Mesenchymal stem cell (in vitro differentiated cells and primary cell): ENCODE data around the gene PAGR1.

ENCODE experiments used
- DNase-seq: peaks from one replicate; pipeline ENCODE4 v3.0.0-alpha.2; 2013
- H2AFZ ChIP-seq: one replicate; pipeline ENCODE4 v1.6.1; 2013; ENCODE audit warnings: low read depth, mild to moderate bottlenecking, control low read depth, inconsistent platforms, low read length, moderate library complexity
- H2AK5ac ChIP-seq: 2 replicates; pipeline ENCODE4 v1.6.1; 2013; ENCODE audit warnings: low read length, moderate library complexity, mild to moderate bottlenecking, inconsistent platforms; ENCODE audit not compliant: severe bottlenecking
- H2BK120ac ChIP-seq: one replicate; pipeline ENCODE4 v1.6.1; 2013; ENCODE audit warnings: low read depth, mild to moderate bottlenecking, inconsistent platforms, low read length, moderate library complexity
- H2BK12ac ChIP-seq, 2 experiments: one replicate each; pipeline ENCODE4 v1.6.1; 2013; ENCODE audit warnings: inconsistent platforms in 2 of 2, low read length in 2 of 2, mild to moderate bottlenecking in 2 of 2, moderate library complexity in 2 of 2, control low read depth in 1 of 2
- H2BK15ac ChIP-seq: one replicate; pipeline ENCODE4 v1.6.1; 2013; ENCODE audit warnings: mild to moderate bottlenecking, low read depth, inconsistent platforms; ENCODE audit not compliant: poor library complexity, severe bottlenecking
- H2BK5ac ChIP-seq: 2 replicates; pipeline ENCODE4 v1.6.1; 2013; ENCODE audit warnings: low read depth, mild to moderate bottlenecking, low read length, control low read depth, inconsistent platforms; ENCODE audit not compliant: poor library complexity, severe bottlenecking
- H3K14ac ChIP-seq, 2 experiments: one replicate each; pipeline ENCODE4 v1.6.1; 2013; ENCODE audit warnings: inconsistent platforms in 2 of 2, low read length in 2 of 2, control low read depth in 1 of 2, mild to moderate bottlenecking in 1 of 2, moderate library complexity in 1 of 2
- H3K18ac ChIP-seq, 2 experiments: one replicate each; pipeline ENCODE4 v1.6.1; 2013; ENCODE audit warnings: inconsistent platforms in 2 of 2, low read length in 2 of 2, control low read depth in 1 of 2, low read depth in 1 of 2, mild to moderate bottlenecking in 1 of 2
- H3K23ac ChIP-seq, 2 experiments: one replicate each; pipeline ENCODE4 v1.6.1; 2013; ENCODE audit warnings: inconsistent platforms in 2 of 2, low read length in 2 of 2, mild to moderate bottlenecking in 2 of 2, moderate library complexity in 2 of 2, control low read depth in 1 of 2
- H3K27ac ChIP-seq: 2 replicates; pipeline ENCODE4 v1.5.1; 2013; ENCODE audit warnings: mild to moderate bottlenecking, moderate library complexity, low read length, control low read depth, inconsistent platforms; ENCODE audit not compliant: poor library complexity, severe bottlenecking
- H3K27me3 ChIP-seq, 2 experiments: 2 replicates each; pipeline versions ENCODE4 v1.6.1 to v1.7.0; 2013; ENCODE audit warnings: low read length in 2 of 2, mild to moderate bottlenecking in 2 of 2, moderate library complexity in 2 of 2, control low read depth in 1 of 2, inconsistent platforms in 1 of 2; ENCODE audit not compliant: control insufficient read depth in 1 of 2, insufficient read depth in 1 of 2
- H3K36me3 ChIP-seq, 2 experiments: 2 replicates each; pipeline versions ENCODE4 v1.6.1 to v1.7.0; 2013; ENCODE audit warnings: low read length in 2 of 2, control low read depth in 1 of 2, inconsistent platforms in 1 of 2, low read depth in 1 of 2, mild to moderate bottlenecking in 1 of 2; ENCODE audit not compliant: insufficient read depth in 2 of 2, control insufficient read depth in 1 of 2
- H3K4ac ChIP-seq, 2 experiments: one replicate each; pipeline ENCODE4 v1.6.1; 2013; ENCODE audit warnings: inconsistent platforms in 2 of 2, low read length in 2 of 2, mild to moderate bottlenecking in 2 of 2, moderate library complexity in 2 of 2, control low read depth in 1 of 2, low read depth in 1 of 2
- H3K4me1 ChIP-seq: 2 replicates; pipeline ENCODE4 v1.6.1; 2013; ENCODE audit warnings: low read depth, low read length, control low read depth; ENCODE audit not compliant: control insufficient read depth, insufficient read depth
- H3K4me2 ChIP-seq: 2 replicates; pipeline ENCODE4 v1.6.1; 2013; ENCODE audit warnings: low read length, mild to moderate bottlenecking, inconsistent platforms; ENCODE audit not compliant: poor library complexity, severe bottlenecking
- H3K4me3 ChIP-seq, 2 experiments: 2 replicates each; pipeline versions ENCODE4 v1.5.1 to v1.7.0; 2013; ENCODE audit warnings: low read length in 2 of 2, mild to moderate bottlenecking in 2 of 2, control low read depth in 1 of 2, low read depth in 1 of 2; ENCODE audit not compliant: insufficient read depth in 1 of 2
- H3K79me1 ChIP-seq: replicated peaks from 2 replicates; pipeline ENCODE4 v1.6.1; 2013; ENCODE audit warnings: mild to moderate bottlenecking, control low read depth, low read length, inconsistent platforms; ENCODE audit not compliant: poor library complexity, severe bottlenecking
- H3K9ac ChIP-seq: 2 replicates; pipeline ENCODE4 v1.7.0; 2013; ENCODE audit warnings: mild to moderate bottlenecking, low read length, moderate library complexity
- H3K9me3 ChIP-seq: 2 replicates; pipeline ENCODE4 v1.7.0; 2013; ENCODE audit warnings: mild to moderate bottlenecking, low read length; ENCODE audit not compliant: control insufficient read depth
- H4K8ac ChIP-seq: one replicate; pipeline ENCODE4 v1.6.1; 2013; ENCODE audit warnings: inconsistent platforms, mild to moderate bottlenecking, low read length, moderate library complexity
- H4K91ac ChIP-seq: one replicate; pipeline ENCODE4 v1.6.1; 2013; ENCODE audit warnings: mild to moderate bottlenecking, low read length, inconsistent platforms
- WGBS: methylation state at CpG from one replicate; pipeline ENCODE4 v1.1.7; 2013; ENCODE audit warnings: mixed read lengths; 5-methylcytosine and 5-hydroxymethylcytosine counted together

Gene PAGR1

GRCh38 chr16:29809850-29810698, 5.9 kb upstream of the PAGR1 start:
- Histone ChIP-seq H2AK5ac (no peak overlapping the region), H3K18ac (peak overlapping the region in 1 of 2 experiments; percentile 61), H4K8ac (peak overlapping the region; percentile 10), H2BK120ac (peak overlapping the region; percentile 42), H3K4me2 (no peak overlapping the region), H3K36me3 (peaks cover 16 to 33% of the 10 kb centered on the region in 2 experiments), H3K27me3 (no peaks in the 10 kb centered on the region), H3K79me1 (peaks cover 8% of the 10 kb centered on the region), H3K4ac (peak overlapping the region in 1 of 2 experiments; percentile 17), H3K27ac (peak overlapping the region; percentile 29), H4K91ac (peak overlapping the region; percentile 80), H3K4me3 (no peak overlapping the region), H3K9me3 (no peaks in the 10 kb centered on the region), H3K4me1 (peaks cover 60% of the 10 kb centered on the region), H2AFZ (no peak overlapping the region), H2BK12ac (peak overlapping the region in 1 of 2 experiments; percentile 74), H3K9ac (peak overlapping the region; percentile 87), H2BK15ac (peak overlapping the region; percentile 3), H3K23ac (no peak overlapping the region), H3K14ac (no peak overlapping the region), H2BK5ac (no peak overlapping the region)
- peak; percentile 59 for DNase-seq
- WGBS = 48% methylated on average over 13 of the region's 23 CpGs

- Histone ChIP-seq H3K4ac (no peak overlapping the region), H2AFZ (no peak overlapping the region), H3K36me3 (peaks cover 16 to 33% of the 10 kb centered on the region in 2 experiments), H3K9me3 (no peaks in the 10 kb centered on the region), H2BK12ac (no peak overlapping the region), H4K8ac (peak overlapping the region; percentile 2), H3K79me1 (peaks cover 10% of the 10 kb centered on the region), H2BK120ac (peak overlapping the region; percentile 39), H3K4me3 (peak overlapping the region in 1 of 2 experiments; percentile 90), H3K4me2 (peak overlapping the region; percentile 27), H2BK5ac (no peak overlapping the region), H3K14ac (no peak overlapping the region), H4K91ac (peak overlapping the region; percentile 56), H3K9ac (peak overlapping the region; percentile 87), H3K27ac (peak overlapping the region; percentile 29), H3K18ac (peak overlapping the region; percentile 41 to 47), H2BK15ac (no peak overlapping the region), H3K23ac (no peak overlapping the region), H3K4me1 (peaks cover 62% of the 10 kb centered on the region), H3K27me3 (no peaks in the 10 kb centered on the region), H2AK5ac (no peak overlapping the region)
- no peak for DNase-seq
- 12% methylated on average over 8 of the region's 9 CpGs for WGBS
These were observed 5.2 kb upstream of the PAGR1 start for GRCh38 chr16:29810699-29811169.

GRCh38 chr16:29811170-29811895, 4.6 kb upstream of the PAGR1 start:
- Histone ChIP-seq H3K27me3 (no peaks in the 10 kb centered on the region), H2BK120ac (peak overlapping the region; percentile 35), H4K8ac (peak overlapping the region; percentile 72), H3K14ac (peak overlapping the region in 1 of 2 experiments; percentile 45), H3K4me3 (peak overlapping the region; percentile 59 to 90), H3K4ac (peak overlapping the region; percentile 50 to 75), H2AK5ac (no peak overlapping the region), H2BK12ac (peak overlapping the region; percentile 23 to 78), H3K27ac (peak overlapping the region; percentile 86), H2AFZ (peak overlapping the region; percentile 72), H2BK15ac (peak overlapping the region; percentile 17), H3K9me3 (no peaks in the 10 kb centered on the region), H3K18ac (peak overlapping the region; percentile 2 to 69), H3K23ac (peak overlapping the region in 1 of 2 experiments; percentile 11), H3K9ac (peak overlapping the region; percentile 87), H4K91ac (peak overlapping the region; percentile 76), H3K79me1 (peaks cover 10% of the 10 kb centered on the region), H3K4me1 (peaks cover 62% of the 10 kb centered on the region), H3K4me2 (peak overlapping the region; percentile 96), H2BK5ac (no peak overlapping the region), H3K36me3 (peaks cover 16 to 33% of the 10 kb centered on the region in 2 experiments)
- peak; percentile 99 for DNase-seq
- 1% methylated on average over 23 of the region's 31 CpGs for WGBS
